Esophagus squamous epithelium (tissue), 4 donors: ENCODE results near the gene APP.

Experiments
- CTCF ChIP-seq, 6 experiments: fragments of 450-650 bp in 4 of 6; fragments of 200-600 bp in 2 of 6; sonication (generic) in 2 of 6; IDR thresholded peaks; one replicate each; pipeline ENCODE4 v1.5.1; 2016 to 2019; ENCODE audit warnings: antibody characterized with exemption in 6 of 6, mild to moderate bottlenecking in 4 of 6, moderate library complexity in 4 of 6
- POLR2A ChIP-seq, 4 donors: fragments of 450-650 bp; IDR thresholded peaks; one replicate each; pipeline ENCODE4 v1.6.1; 2017; ENCODE audit warnings: antibody characterized with exemption in 4 of 4, mild to moderate bottlenecking in 4 of 4, moderate library complexity in 3 of 4

DNA sequence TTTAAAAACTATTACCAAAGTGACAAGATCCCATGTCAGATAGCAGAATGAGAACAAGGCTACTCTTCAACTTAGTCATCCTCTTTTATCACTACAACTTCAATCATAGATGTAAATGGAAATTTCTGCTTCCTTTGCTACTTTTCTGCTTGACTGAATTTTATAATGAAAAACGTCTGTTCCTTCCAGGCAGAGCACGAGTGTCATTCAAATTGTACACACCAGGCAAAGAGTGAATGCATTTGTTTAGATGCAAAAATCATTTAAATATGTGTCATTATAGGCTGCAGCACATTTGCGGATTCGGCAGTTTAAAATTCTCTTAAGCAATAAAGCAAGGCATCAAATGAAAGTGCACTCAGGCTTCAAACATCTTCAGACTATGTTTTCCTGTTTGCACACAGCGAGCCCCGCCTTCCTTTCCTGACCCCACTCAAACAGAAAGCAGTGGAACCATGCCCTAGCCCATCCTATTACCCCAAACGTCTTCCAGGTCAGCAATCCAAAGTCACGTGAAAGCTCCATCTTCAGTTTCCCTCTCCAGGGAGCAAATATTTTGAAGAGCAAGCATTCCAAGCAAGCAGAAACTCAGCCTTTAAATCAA is 99.6 kb downstream of the APP start:
- TF ChIP-seq CTCF (IDR thresholded peaks at IDR 0.05) (no peak), POLR2A (IDR thresholded peaks at IDR 0.05) (no peak)
